GM18858 (cell line): ENCODE measurements around the gene CREB3L2.
"Not testable (repeated sequence)": the region's sequence is repeated elsewhere in the genome, so short reads cannot be mapped to it uniquely, and the experiment has no call there.

Experiments
- ATAC-seq: cut with Tn5 transposase; IDR thresholded peaks from one replicate; pipeline ENCODE4 v1.9.1; 2021; ENCODE audit not compliant: unreplicated experiment

CREB3L2 gene

GRCh38 chr7:137846827-137847567 is 154.9 kb downstream of the CREB3L2 start, which contains the start of gene DGKI:
TSS of gene DGKI (minus strand) at chr7:137846974.
- ATAC-seq, result no peak

GRCh38 chr7:137846549-137846826 is 155.4 kb downstream of the CREB3L2 start:
- no peak for ATAC-seq

GRCh38 chr7:137844677-137845425 is 157.0 kb downstream of the CREB3L2 start:
- no peak for ATAC-seq

GRCh38 chr7:137839903-137840779 is 161.7 kb downstream of the CREB3L2 start:
- ATAC-seq, result no peak

- ATAC-seq, result no peak
Observed at GRCh38 chr7:137838706-137839315, 163.1 kb downstream of the CREB3L2 start.

GRCh38 chr7:137836541-137836940 is 165.3 kb downstream of the CREB3L2 start:
- no peak for ATAC-seq

GRCh38 chr7:137836113-137836509 is 165.8 kb downstream of the CREB3L2 start:
- no peak for ATAC-seq

GRCh38 chr7:137835486-137836112 is 166.3 kb downstream of the CREB3L2 start:
- ATAC-seq, result no peak

- no peak for ATAC-seq
Observed at GRCh38 chr7:137834552-137834951, 167.3 kb downstream of the CREB3L2 start.

GRCh38 chr7:137832990-137833389 is 168.9 kb downstream of the CREB3L2 start:
- not testable (repeated sequence) for ATAC-seq

GRCh38 chr7:137832382-137832781 is 169.5 kb downstream of the CREB3L2 start:
- ATAC-seq, result no peak

- ATAC-seq, result not testable (repeated sequence)
Observed at GRCh38 chr7:137831555-137831954, 170.3 kb downstream of the CREB3L2 start.

GRCh38 chr7:137829337-137829992 is 172.4 kb downstream of the CREB3L2 start:
- ATAC-seq, result no peak

- no peak for ATAC-seq
Observed at GRCh38 chr7:137828456-137828855, 173.4 kb downstream of the CREB3L2 start.

- ATAC-seq, result no peak
Observed at GRCh38 chr7:137825489-137825888, 176.4 kb downstream of the CREB3L2 start.
